AG04450 (cell line): ENCODE results near the gene LRRC36. TPM values are rescaled to one million over a fixed set of nuclear protein-coding genes. Genes with fewer than 3 reads are reported as not detected.
A peak's percentile ranks its signal among the peaks of the same experiment; 100 is the strongest.
"Not testable (repeated sequence)": the region's sequence is repeated elsewhere in the genome, so short reads cannot be mapped to it uniquely, and the experiment has no call there.

ENCODE experiments used
- CTCF ChIA-PET: fragments of 300-600, 350-600 bp; formaldehyde crosslinking; extraction: SDS; loops from one replicate; lab custom pipeline; 2022; ENCODE audit warnings: antibody characterized with exemption, inconsistent platforms; lab: Charles Lee
- POLR2A ChIA-PET: fragments of 350-600 bp; formaldehyde crosslinking; extraction: SDS; loops from one replicate; lab custom pipeline; 2021; ENCODE audit warnings: antibody characterized with exemption, inconsistent platforms; lab: Yijun Ruan, JAX
- DNase-seq: peaks from one replicate; pipeline ENCODE4 v3.0.0-alpha.2; 2011; ENCODE audit warnings: low read depth, low spot score
- H3K27ac ChIP-seq: one replicate; pipeline ENCODE4 v1.5.1; 2012; ENCODE audit warnings: low read depth, low read length, control low read depth
- H3K27me3 ChIP-seq: one replicate; pipeline ENCODE4 v1.6.0; 2012; ENCODE audit warnings: low read length; ENCODE audit not compliant: control insufficient read depth, insufficient read depth
- H3K4me3 ChIP-seq: 2 replicates; pipeline ENCODE4 v1.5.1; 2011; ENCODE audit warnings: mild to moderate bottlenecking, low read depth, low read length, control low read depth
- H3K9me3 ChIP-seq: 2 replicates; pipeline ENCODE4 v1.5.1; 2012; ENCODE audit warnings: low read length; ENCODE audit not compliant: control insufficient read depth, insufficient read depth
- CTCF ChIP-seq: IDR thresholded peaks from 2 replicates; pipeline ENCODE4 v1.5.1; 2011; ENCODE audit warnings: low read depth, low read length, control low read depth, inconsistent platforms
- polyA plus RNA-seq: library from polyadenylated mRNA; depleted of rRNA; stranded (reverse); fragments of >200 nt; gene quantifications from 2 replicates; pipeline ENCODE4 v1.2.3, GENCODE V29; 2011

Gene LRRC36
- polyA plus RNA-seq, 1 experiment, result 0.41 TPM

DNA sequence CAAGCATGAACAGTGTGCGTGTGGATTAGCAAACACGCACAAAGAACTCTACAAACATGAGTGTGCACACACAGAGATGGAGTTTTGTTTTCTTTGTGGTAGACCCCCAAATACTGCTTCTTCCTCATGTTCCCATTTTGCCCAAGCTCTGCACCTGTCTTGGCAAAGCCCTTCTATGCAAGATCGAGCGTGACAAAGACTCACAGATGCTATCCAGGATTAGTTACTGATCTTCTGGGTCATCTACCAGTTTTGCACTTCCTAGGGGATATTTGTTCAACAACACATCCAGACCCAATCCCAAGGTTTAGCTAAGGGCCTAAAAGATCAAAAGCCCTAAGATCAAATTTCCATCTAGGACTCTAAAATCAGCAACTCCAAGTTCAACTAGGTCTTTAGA is 16.0 kb downstream of the LRRC36 start:
- TF ChIP-seq CTCF, result no peak
- H3K27ac ChIP-seq, result no peak overlapping the region
- DNase-seq, result no peak
- no peaks in the 10 kb centered on the region for H3K9me3 ChIP-seq
- ChIA-PET POLR2A (no interaction called here), CTCF (no interaction called here)
- H3K4me3 ChIP-seq, result no peak overlapping the region
- H3K27me3 ChIP-seq, result no peaks in the 10 kb centered on the region

- H3K27me3 ChIP-seq, result no peaks in the 10 kb centered on the region
- no peaks in the 10 kb centered on the region for H3K9me3 ChIP-seq
- no peak overlapping the region for H3K27ac ChIP-seq
- CTCF ChIA-PET, result interaction anchor here (0.6 kb wide), 1 partner anchor 46 kb away, joined by 5 read pairs; no protein-coding TSS in a partner anchor
- H3K4me3 ChIP-seq, result no peak overlapping the region
- DNase-seq, result no peak
- no peak for TF ChIP-seq CTCF
- POLR2A ChIA-PET, result no interaction called here
Measured at GRCh38 chr16:67345401-67345800, 18.8 kb downstream of the LRRC36 start.

- CTCF ChIA-PET, result interaction anchor here (0.6 kb wide), 1 partner anchor 20 kb away, joined by 3 read pairs; no protein-coding TSS in a partner anchor
- Histone ChIP-seq H3K9me3 (no peaks in the 10 kb centered on the region), H3K27me3 (no peaks in the 10 kb centered on the region), H3K27ac (no peak overlapping the region), H3K4me3 (no peak overlapping the region)
- DNase-seq, result no peak
- POLR2A ChIA-PET, result no interaction called here
- no peak for TF ChIP-seq CTCF
Measured at GRCh38 chr16:67346341-67346740, 19.7 kb downstream of the LRRC36 start.

- Histone ChIP-seq H3K27ac (no peak overlapping the region), H3K27me3 (peaks cover 2% of the 10 kb centered on the region), H3K4me3 (no peak overlapping the region), H3K9me3 (no peaks in the 10 kb centered on the region)
- peak; percentile 63 for TF ChIP-seq CTCF
- ChIA-PET POLR2A (no interaction called here), CTCF (interaction anchor here (0.6 to 2.8 kb wide), 9 partner anchors 8 to 213 kb away, joined by 3 to 15 read pairs (median 4); no protein-coding TSS in a partner anchor)
- no peak for DNase-seq
Measured at GRCh38 chr16:67349172-67349571, 22.6 kb downstream of the LRRC36 start.

DNA sequence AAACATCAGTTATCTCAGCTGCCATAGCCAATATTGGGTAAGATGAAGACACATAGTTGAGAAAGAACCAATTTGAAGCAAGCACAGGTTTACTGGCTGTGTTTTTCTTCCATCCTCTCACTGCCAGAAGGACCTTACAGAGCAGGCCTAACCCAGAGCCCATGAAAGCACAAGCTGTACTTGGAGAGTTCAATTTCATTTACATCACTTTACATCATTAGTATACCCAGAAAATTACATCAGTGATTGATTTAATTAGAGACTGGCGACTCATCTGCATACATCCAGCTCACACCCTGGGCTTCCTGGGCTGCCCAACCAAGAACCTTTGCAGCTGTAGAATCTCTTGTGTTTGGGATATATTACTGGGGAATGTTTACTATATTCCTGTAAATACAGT is 23.7 kb downstream of the LRRC36 start:
- CTCF ChIA-PET, result interaction anchor here (0.7 to 2.8 kb wide), 4 partner anchors 11 to 65 kb away, joined by 3 to 15 read pairs (median 4); no protein-coding TSS in a partner anchor
- peaks cover 7% of the 10 kb centered on the region for H3K27me3 ChIP-seq

DNA sequence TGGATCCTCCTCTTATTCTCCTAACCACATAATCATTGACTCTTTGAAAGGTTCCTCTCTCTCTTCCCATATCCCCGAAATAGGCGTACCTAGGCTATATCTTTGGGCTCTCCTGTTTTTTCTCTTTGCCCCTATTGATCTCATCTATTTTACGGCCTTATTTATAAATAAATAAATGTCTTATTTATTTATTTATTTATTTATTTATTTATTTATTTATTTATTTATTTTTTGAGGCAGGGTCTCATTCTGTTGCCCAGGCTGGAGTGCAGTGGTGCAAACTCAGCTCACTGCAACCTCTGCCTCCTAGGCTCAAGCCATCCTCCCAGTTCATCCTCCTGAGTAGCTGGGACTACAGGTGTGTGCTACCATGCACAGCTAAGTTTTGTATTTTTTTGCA is 25.8 kb downstream of the LRRC36 start:
- CTCF ChIA-PET, result interaction anchor here (0.6 to 1.6 kb wide), 5 partner anchors 27 to 522 kb away, joined by 3 to 7 read pairs (median 5); partner anchors contain the start of gene NAE1
- DNase-seq, H3K9me3 ChIP-seq, H3K27ac ChIP-seq, POLR2A ChIA-PET, H3K27me3 ChIP-seq, H3K4me3 ChIP-seq: not testable (repeated sequence)

More for the DNA sequence above, 23.7 kb downstream of the LRRC36 start:
- no peak overlapping the region for H3K27ac ChIP-seq
- POLR2A ChIA-PET, result no interaction called here
- no peak for TF ChIP-seq CTCF
- no peak for DNase-seq
- no peak overlapping the region for H3K4me3 ChIP-seq
- H3K9me3 ChIP-seq, result no peaks in the 10 kb centered on the region
